K562 (cell line): ENCODE data around the gene FABP2. TPM values are rescaled to one million over a fixed set of nuclear protein-coding genes. Genes with fewer than 3 reads are reported as not detected.
"Not testable (repeated sequence)": the region's sequence is repeated elsewhere in the genome, so short reads cannot be mapped to it uniquely, and the experiment has no call there.

Source experiments
- ATAC-seq: fragments of 200-7000 bp; cut with Tn5 transposase; 3 replicates; pipeline ENCODE4 v1.9.1; 2020; ENCODE audit warnings: moderate library complexity
- BruUV-seq: library from RNA; stranded (reverse); fragments of 400-500 nt; replicated peaks from 2 replicates; lab custom pipeline; 2021; lab: Mats Ljungman, UMichigan
- CTCF ChIA-PET: fragments of 300-600 bp; formaldehyde crosslinking; extraction: SDS; loops from one replicate; lab custom pipeline; 2021; ENCODE audit warnings: low intra/inter-chr PET ratio; lab: Yijun Ruan, JAX
- POLR2A ChIA-PET: fragments of 300-600, 350-650 bp; sonication (Branson Sonifier 250); formaldehyde crosslinking; extraction: SDS; loops from one replicate; lab custom pipeline; 2021; ENCODE audit warnings: antibody characterized with exemption, inconsistent platforms; lab: Yijun Ruan, JAX
- DNase-seq, 4 experiments: peaks; one replicate each; pipeline versions ENCODE4 v3.0.0 to v3.0.0-alpha.2; 2011 to 2018; ENCODE audit warnings: low spot score in 3 of 4, mixed read lengths in 3 of 4; ENCODE audit errors: extremely low read depth in 1 of 4
- FAIRE-seq: peaks from 2 replicates; lab custom pipeline; 2011; peaks lifted over from hg19 to GRCh38; lab: Jason Lieb, UNC
- H2AFZ ChIP-seq: 2 replicates; pipeline ENCODE4 v1.6.0; 2011; ENCODE audit warnings: low read depth, low read length, control low read depth, inconsistent platforms
- H3K27ac ChIP-seq: fragments of 200-600 bp; 3 replicates; pipeline ENCODE4 v1.8.0; 2011; ENCODE audit warnings: low read depth, mild to moderate bottlenecking, control low read depth, inconsistent platforms, low read length, moderate library complexity, mixed read lengths; ENCODE audit errors: extremely low read depth
- H3K27me3 ChIP-seq, 2 experiments: fragments of 300-600 bp in 1 of 2; 2 replicates in 1 of 2; 3 replicates in 1 of 2; pipeline versions ENCODE4 v1.6.0 to v1.8.0; 2011; ENCODE audit warnings: inconsistent platforms in 2 of 2, low read length in 2 of 2, mild to moderate bottlenecking in 1 of 2, mixed read lengths in 1 of 2, moderate library complexity in 1 of 2; ENCODE audit not compliant: control insufficient read depth in 2 of 2, insufficient read depth in 2 of 2
- H3K36me3 ChIP-seq: fragments of 300-600 bp; 3 replicates; pipeline ENCODE4 v1.8.0; 2011; ENCODE audit warnings: mild to moderate bottlenecking, low read length, inconsistent platforms; ENCODE audit not compliant: control insufficient read depth, insufficient read depth
- H3K4me1 ChIP-seq, 2 experiments: fragments of 200-600 bp in 1 of 2; replicated peaks in 1 of 2; 2 replicates in 1 of 2; 3 replicates in 1 of 2; pipeline versions ENCODE4 v1.5.1 to v1.8.0; 2011; ENCODE audit warnings: inconsistent platforms in 2 of 2, low read length in 2 of 2, mild to moderate bottlenecking in 1 of 2, mixed read lengths in 1 of 2, moderate library complexity in 1 of 2; ENCODE audit not compliant: control insufficient read depth in 2 of 2, insufficient read depth in 2 of 2
- H3K4me2 ChIP-seq: 2 replicates; pipeline ENCODE4 v1.6.1; 2011; ENCODE audit warnings: low read length, control low read depth, inconsistent platforms, mixed read lengths; ENCODE audit not compliant: insufficient read depth
- H3K4me3 ChIP-seq: fragments of 200-600 bp; sonication (generic), shearing (Covaris generic); 2 replicates; pipeline ENCODE4 v1.5.1; 2016; ENCODE audit warnings: control low read depth, inconsistent platforms
- H3K79me2 ChIP-seq: fragments of 200-600 bp; 3 replicates; pipeline ENCODE4 v1.8.0; 2011; ENCODE audit warnings: low read length, inconsistent platforms; ENCODE audit not compliant: control insufficient read depth, insufficient read depth
- H3K9ac ChIP-seq, 2 experiments: 2 replicates each; pipeline versions ENCODE4 v1.6.0 to v1.6.1; 2011; ENCODE audit warnings: low read depth in 2 of 2, low read length in 2 of 2, control low read depth in 1 of 2, inconsistent platforms in 1 of 2, mild to moderate bottlenecking in 1 of 2, mixed read lengths in 1 of 2; ENCODE audit not compliant: insufficient read depth in 1 of 2
- H3K9me1 ChIP-seq: one replicate; pipeline ENCODE4 v1.6.0; 2011; ENCODE audit warnings: inconsistent platforms, mild to moderate bottlenecking, low read length, moderate library complexity; ENCODE audit not compliant: control insufficient read depth, insufficient read depth
- H3K9me3 ChIP-seq: replicated peaks from 2 replicates; pipeline ENCODE4 v1.5.1; 2011; ENCODE audit warnings: low read depth, low read length, inconsistent platforms; ENCODE audit not compliant: control insufficient read depth, insufficient read depth
- H4K20me1 ChIP-seq: replicated peaks from 2 replicates; pipeline ENCODE4 v1.6.1; 2011; ENCODE audit warnings: low read length, inconsistent platforms, mixed read lengths; ENCODE audit not compliant: control insufficient read depth, insufficient read depth
- WGBS: fragments of 100-300 bp; shearing (Covaris generic); methylation state at CpG from one replicate; pipeline ENCODE4 v1.1.6; 2016; ENCODE audit warnings: low coverage, mixed read lengths; ENCODE audit not compliant: insufficient coverage; ENCODE audit errors: missing lambda C conversion rate; 5-methylcytosine and 5-hydroxymethylcytosine counted together
- in situ Hi-C: fragments of 300-500 bp; cut with MboI; formaldehyde crosslinking; loops from 4 replicates; pipeline ENCODE4 v1.15.0; 2018; ENCODE audit warnings: inconsistent platforms, mixed read lengths
- intact Hi-C: fragments of 100-400 bp; cut with micrococcal nuclease; formaldehyde crosslinking; loops from 2 replicates; pipeline ENCODE4 v1.14.2; 2022
- polyA plus RNA-seq, 8 experiments: library from polyadenylated mRNA; depleted of rRNA in 4 of 8; stranded (reverse) in 5 of 8; unstranded in 3 of 8; fragments of >200 nt; fragmentation: Nextera tagmentation in 2 of 8; fragmentation: Illumina TruSeq in 1 of 8; extraction: Ambion mirVana in 2 of 8; extraction: Trizol in 1 of 8; gene quantifications; 2 replicates each; pipeline versions ENCODE4 v1.2.1 to v1.2.3, GENCODE V29; 2011 to 2014; ENCODE audit warnings: inconsistent platforms in 1 of 8, missing spikeins in 1 of 8
- total RNA-seq, 7 experiments: library from RNA; depleted of rRNA in 6 of 7; stranded (reverse); fragments of >200 nt in 6 of 7; fragmentation: Illumina TruSeq in 2 of 7; extraction: Trizol in 2 of 7; gene quantifications; 2 replicates each; pipeline versions ENCODE4 v1.2.1 to v1.2.3, GENCODE V29; 2011 to 2021; ENCODE audit warnings: low replicate concordance in 1 of 7

The FABP2 gene
- total and polyA plus RNA-seq, 9 of the 15 experiments (the other 6 are each of a cell fraction or from before 2014, with no cell fraction given) = not detected

DNA sequence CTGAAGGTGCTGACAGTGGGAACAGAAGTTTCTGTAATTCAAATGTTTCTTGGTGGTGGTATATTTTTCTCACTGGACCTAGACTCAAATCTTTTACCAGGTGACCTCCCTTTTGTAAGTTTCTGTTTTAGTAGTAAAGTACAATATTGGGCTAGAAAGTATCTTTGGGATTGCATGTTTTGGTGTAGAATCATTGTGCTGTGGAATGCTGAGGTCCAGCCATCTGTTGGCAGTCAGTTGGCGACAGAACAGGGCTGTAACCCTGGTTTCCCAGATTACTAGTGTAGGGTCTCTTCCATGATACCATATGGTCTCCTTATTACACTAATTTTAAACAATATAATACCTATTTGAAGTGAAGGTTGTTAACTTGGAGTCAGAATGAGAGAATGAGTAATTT, 34.9 kb upstream of the FABP2 start:
- H3K36me3 ChIP-seq, POLR2A ChIA-PET, H3K4me1 ChIP-seq, H3K27ac ChIP-seq, CTCF ChIA-PET, H3K9ac ChIP-seq, H3K9me3 ChIP-seq, H4K20me1 ChIP-seq, BruUV-seq, H3K27me3 ChIP-seq, intact Hi-C loops, H3K4me3 ChIP-seq, H3K79me2 ChIP-seq, DNase-seq, FAIRE-seq, H3K9me1 ChIP-seq, ATAC-seq, H3K4me2 ChIP-seq, H2AFZ ChIP-seq, in situ Hi-C loops: not testable (repeated sequence)
- WGBS = 0% methylated on average over 1 of the region's 1 CpG

DNA sequence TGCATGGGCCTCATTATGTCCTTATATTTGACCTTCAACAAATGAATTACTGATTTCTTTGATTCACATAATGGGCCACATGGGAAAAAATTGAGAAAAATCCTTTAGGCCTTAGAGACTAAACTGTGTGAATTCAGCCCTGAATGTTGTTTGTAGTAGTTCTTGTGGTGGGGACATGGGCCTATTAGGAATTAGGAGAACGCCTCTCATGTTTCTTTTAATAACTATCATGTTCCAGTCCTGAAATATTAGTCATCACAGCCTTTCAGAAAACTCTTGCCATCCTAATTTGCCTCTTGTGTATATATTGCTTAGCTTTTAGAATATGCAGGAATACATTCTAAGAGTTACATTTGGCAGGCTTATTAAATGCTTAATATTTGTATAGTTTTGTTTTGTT, 34.1 kb upstream of the FABP2 start:
- H3K4me1 ChIP-seq, H3K79me2 ChIP-seq, intact Hi-C loops, ATAC-seq, H3K9ac ChIP-seq, H4K20me1 ChIP-seq, CTCF ChIA-PET, POLR2A ChIA-PET, H3K9me1 ChIP-seq, BruUV-seq, H3K36me3 ChIP-seq, FAIRE-seq, H3K27ac ChIP-seq, H3K9me3 ChIP-seq, DNase-seq, H2AFZ ChIP-seq, in situ Hi-C loops, H3K4me2 ChIP-seq, H3K27me3 ChIP-seq, H3K4me3 ChIP-seq: not testable (repeated sequence)
- 0% methylated on average over 1 of the region's 1 CpG for WGBS

DNA sequence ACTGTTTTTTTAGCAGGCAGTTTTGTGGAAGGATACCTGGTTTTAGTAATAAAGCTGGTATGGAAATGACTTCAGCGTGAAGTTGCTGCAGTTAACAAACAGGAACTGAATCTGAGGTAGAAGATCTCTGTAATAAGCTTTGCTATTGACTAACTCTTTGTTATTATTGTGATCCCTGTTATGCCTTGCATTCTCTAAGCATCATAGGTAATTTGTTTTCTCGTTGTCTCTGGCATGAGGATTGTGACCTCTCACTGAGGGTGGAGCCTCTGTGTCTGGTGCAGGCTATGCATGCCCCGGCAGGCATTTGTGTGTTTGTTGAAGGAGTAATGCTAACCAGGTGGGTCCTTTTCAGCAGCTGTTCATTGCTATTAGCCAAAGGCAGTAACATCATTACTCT, 31.4 kb upstream of the FABP2 start:
- H3K4me3 ChIP-seq, H3K27ac ChIP-seq, H3K9ac ChIP-seq, H3K27me3 ChIP-seq, in situ Hi-C loops, BruUV-seq, H3K4me1 ChIP-seq, H4K20me1 ChIP-seq, H3K9me3 ChIP-seq, intact Hi-C loops, H3K36me3 ChIP-seq, H2AFZ ChIP-seq, DNase-seq, H3K79me2 ChIP-seq, FAIRE-seq, ATAC-seq, H3K4me2 ChIP-seq, CTCF ChIA-PET, H3K9me1 ChIP-seq, POLR2A ChIA-PET: not testable (repeated sequence)
- WGBS = 0% methylated on average over 2 of the region's 3 CpGs

DNA sequence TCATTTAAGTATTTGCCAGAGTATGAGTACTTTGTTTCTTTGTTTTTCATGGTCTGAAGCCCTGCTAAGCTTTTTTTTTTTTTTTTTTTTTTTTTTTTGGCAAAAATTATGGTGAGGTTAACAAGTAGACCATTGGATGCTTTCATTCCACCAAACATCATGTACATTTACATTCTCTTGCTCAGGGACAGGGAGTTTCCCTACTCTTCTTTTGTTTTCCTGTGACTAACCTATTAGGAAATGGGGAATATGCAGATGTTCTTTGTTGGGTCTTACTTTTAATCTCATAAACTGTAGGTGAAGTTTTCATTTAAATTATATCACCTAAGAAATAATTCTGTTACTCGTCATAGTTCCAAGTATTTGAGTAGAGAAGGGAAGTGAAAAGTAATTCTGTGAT, 26.2 kb upstream of the FABP2 start:
- BruUV-seq, FAIRE-seq, ATAC-seq, H2AFZ ChIP-seq, H3K36me3 ChIP-seq, intact Hi-C loops, H3K4me1 ChIP-seq, DNase-seq, H3K9me1 ChIP-seq, H3K4me2 ChIP-seq, in situ Hi-C loops, CTCF ChIA-PET, H3K9ac ChIP-seq, H3K27ac ChIP-seq, H3K27me3 ChIP-seq, H3K79me2 ChIP-seq, H3K9me3 ChIP-seq, POLR2A ChIA-PET, H3K4me3 ChIP-seq, H4K20me1 ChIP-seq: not testable (repeated sequence)
- WGBS = 0% methylated on average over 1 of the region's 1 CpG
